Tibial nerve (tissue), 4 donors: ENCODE data around the gene JPT2.

Experiments
- EP300 ChIP-seq, 2 donors: sonication (generic); formaldehyde crosslinking; IDR thresholded peaks; one replicate each; pipeline ENCODE4 v1.6.1; 2017; ENCODE audit warnings: antibody characterized with exemption in 2 of 2, mild to moderate bottlenecking in 1 of 2
- POLR2A ChIP-seq, 2 donors: fragments of 450-650 bp; IDR thresholded peaks; one replicate each; pipeline ENCODE4 v1.6.1; 2017; ENCODE audit warnings: antibody characterized with exemption in 2 of 2, mild to moderate bottlenecking in 2 of 2, moderate library complexity in 2 of 2
- TF ChIP-seq, protein P1 (sequence below), 5 experiments: fragments of 200-600 bp in 3 of 5; fragments of 450-650 bp in 2 of 5; sonication (generic) in 3 of 5; IDR thresholded peaks; one replicate each; pipeline ENCODE4 v1.5.1; 2016 to 2019; ENCODE audit warnings: antibody characterized with exemption in 5 of 5, mild to moderate bottlenecking in 3 of 5, moderate library complexity in 2 of 5

DNA sequence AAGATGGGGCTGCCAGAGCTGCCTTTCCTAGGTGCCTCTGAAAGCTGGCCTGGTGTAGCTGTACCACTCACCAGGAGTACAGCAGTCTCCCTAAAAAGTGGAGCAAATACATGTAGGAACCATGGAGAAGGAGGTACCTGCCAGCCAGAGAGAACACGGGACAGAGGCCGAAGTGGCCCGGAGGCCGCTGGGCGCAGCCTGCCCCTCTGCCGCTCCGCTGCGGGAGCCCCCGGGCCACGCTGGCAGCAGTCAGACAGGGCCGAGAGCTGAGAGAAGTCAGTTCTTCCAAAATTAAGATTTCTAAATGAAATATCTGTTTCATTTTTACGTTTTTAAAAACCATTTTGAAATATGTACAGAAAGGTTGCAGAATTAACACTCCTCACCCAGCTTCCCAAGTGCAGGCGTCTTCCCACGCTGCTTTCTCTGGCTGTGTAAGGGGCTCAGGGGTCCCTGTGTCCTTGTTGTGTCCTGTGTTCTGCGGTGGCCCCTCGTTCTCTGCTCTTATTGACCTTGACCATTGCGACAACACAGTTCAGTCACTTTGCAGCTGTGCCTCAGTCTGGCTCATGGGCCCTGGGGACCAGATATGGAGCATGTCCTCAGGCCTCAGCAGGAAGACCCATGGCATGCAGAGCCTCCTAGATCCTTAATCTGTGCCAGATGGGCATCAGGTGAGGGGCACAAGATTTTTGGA lies 32.9 kb downstream of the JPT2 start:
- TF ChIP-seq POLR2A (IDR thresholded peaks at IDR 0.05) (no peak), EP300 (IDR thresholded peaks at IDR 0.05) (no peak)
- TF ChIP-seq, protein P1, sequence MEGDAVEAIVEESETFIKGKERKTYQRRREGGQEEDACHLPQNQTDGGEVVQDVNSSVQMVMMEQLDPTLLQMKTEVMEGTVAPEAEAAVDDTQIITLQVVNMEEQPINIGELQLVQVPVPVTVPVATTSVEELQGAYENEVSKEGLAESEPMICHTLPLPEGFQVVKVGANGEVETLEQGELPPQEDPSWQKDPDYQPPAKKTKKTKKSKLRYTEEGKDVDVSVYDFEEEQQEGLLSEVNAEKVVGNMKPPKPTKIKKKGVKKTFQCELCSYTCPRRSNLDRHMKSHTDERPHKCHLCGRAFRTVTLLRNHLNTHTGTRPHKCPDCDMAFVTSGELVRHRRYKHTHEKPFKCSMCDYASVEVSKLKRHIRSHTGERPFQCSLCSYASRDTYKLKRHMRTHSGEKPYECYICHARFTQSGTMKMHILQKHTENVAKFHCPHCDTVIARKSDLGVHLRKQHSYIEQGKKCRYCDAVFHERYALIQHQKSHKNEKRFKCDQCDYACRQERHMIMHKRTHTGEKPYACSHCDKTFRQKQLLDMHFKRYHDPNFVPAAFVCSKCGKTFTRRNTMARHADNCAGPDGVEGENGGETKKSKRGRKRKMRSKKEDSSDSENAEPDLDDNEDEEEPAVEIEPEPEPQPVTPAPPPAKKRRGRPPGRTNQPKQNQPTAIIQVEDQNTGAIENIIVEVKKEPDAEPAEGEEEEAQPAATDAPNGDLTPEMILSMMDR (IDR thresholded peaks at IDR 0.05) = no peak
